ENCODE results near the gene CHST11.

GRCh38 chr12:104547235-104547634 lies 90.5 kb downstream of the CHST11 start:
- TF ChIP-seq POLR2A (IDR thresholded peaks at IDR 0.05): no peak
- no peak for TF ChIP-seq CTCF (IDR thresholded peaks at IDR 0.05)

Measured in sigmoid colon (tissue), 3 donors.